HG03354 (cell line): ENCODE results near the gene ADAMTS2.

Experiments used
- ATAC-seq: cut with Tn5 transposase; IDR thresholded peaks from one replicate; pipeline ENCODE4 v1.9.1; 2021; ENCODE audit warnings: mild to moderate bottlenecking; ENCODE audit not compliant: unreplicated experiment, poor library complexity, severe bottlenecking

Gene ADAMTS2

GRCh38 chr5:179191506-179192184, 153.6 kb downstream of the ADAMTS2 start:
- ATAC-seq, result no peak

DNA sequence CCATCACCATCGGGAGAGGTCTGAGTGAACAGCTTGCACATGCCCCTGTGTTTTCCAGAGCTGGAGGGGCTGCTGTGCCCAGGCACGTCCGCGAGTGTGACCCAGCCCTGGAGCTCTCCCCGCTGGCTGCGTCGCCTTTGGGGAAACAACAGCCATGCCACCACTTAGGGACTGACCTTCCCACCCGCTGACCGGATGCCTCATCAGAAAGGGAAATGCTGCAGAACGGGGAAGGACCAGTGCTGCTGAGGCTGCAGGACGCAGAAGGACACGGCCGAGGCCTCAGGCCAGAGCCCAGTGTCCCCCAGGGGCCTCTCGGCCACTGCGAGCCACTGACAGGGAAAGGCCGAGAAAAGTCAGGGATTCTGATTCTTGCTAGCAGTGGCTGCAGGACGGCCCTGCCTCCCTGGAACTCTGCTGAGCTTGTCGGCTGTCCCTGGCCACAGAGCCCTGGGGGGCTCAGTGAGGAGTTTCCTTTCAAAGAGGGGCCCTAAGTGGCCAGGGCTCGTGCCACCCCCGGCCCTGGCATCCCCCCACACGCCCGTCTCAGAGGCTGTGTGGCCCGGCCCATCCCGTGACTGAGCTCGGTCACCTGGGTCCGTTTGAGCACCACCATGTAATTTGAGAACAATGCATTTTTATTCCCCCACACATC, 154.3 kb downstream of the ADAMTS2 start:
- ATAC-seq, result no peak

DNA sequence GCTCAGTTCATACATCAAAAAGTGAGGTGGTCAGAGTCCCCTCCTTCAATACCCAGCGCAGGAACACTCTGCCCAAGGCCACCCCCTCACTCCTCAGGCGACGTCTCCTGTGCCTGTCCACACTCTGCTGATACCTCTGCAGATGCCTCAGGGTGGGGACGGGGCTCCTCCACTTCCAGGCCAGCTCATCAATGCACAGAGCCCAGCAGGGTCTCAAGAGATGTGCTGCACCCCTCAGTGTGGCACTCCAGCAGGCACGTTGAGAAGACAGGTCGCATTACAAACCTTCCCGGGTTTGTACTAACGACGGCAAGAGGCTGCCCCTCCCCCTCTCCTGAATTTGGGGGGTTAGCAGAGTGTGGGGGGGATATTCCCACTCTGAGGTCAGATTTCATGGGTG, 156.6 kb downstream of the ADAMTS2 start:
- ATAC-seq, result no peak

DNA sequence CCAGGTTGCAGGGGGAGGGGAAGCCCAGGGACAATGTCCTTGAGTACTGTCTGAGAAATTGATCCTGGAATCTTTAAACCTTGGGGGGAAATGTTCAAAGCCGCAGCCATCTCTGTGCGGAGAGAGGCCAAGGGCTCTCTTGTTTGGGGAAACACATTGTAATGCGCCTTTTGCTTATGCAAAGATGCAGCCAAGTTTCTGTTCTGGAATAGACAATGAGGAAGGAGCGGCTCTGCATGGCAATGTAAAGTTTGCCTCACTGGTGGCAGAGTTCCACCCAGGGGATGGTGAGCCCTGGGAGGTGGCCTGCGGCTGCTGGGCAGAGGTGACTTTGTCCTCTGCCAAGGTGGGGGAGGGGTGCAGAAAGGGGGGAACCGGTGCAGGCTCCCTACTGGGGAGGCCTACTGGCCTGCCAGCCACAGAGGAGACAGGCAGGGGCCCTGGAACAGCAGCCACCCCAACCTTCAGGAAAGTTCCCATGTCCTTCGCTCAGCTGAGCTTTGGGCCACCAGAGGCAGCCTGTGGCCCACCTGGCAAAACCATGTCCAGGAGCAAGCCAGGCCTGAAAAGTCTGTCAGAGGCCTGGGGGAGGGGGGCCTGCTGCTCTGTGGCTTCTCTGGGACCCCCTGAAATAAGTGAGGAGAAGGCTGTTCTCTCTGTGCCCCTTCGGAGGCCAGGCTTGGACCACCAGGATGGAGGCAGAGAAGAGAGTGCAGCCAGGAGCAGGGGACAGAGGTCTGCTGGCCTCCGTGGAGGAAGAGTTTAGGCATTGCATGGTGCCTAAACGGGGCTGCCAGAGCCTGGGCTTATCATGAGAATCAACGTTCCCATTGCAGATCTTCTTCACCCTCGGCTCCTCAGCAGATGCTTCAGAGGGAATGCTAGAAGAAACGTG, 157.3 kb downstream of the ADAMTS2 start:
- ATAC-seq, result no peak

DNA sequence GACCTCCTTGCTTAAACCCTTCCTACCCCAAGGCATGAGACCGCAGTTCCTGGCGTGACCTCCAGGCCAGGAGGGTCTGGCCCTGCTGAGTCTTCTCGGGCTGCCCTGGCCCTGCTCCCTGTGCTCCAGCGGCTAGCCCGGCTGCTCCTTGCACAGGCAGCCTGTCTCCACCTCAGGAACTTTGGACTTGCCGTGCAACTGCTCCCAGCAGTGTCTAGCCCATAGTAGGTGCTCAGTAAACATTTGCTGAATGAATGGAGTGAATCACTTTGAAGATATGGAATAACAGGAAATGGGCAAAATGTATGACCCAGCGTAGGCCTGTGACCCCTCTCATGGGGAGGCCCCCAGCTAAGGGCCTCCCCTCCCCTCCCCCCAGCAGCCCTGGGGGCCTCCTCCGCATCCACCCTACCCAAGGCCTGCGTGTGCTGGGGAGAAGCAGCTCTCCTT, 158.0 kb downstream of the ADAMTS2 start:
- ATAC-seq, result no peak

DNA sequence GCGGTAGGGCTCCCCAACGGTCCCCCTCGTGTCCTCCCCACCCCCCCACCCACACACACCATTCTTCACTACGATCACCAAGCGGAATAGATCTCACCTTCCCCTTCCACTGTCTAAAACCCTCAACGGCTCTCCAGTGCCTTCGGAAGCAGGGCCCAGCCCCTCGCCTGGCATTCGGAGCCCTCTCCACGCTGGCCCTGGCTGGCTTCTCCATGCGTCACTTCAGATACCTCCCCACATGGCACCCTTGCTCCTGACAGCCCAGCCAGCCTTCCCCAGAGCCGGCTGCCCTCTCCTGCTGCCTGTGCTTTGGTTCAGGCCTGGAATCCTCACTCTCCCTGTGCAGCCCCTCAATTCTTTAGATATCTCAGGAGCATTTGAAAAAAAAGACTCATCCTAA, 158.5 kb downstream of the ADAMTS2 start:
- ATAC-seq, result no peak

DNA sequence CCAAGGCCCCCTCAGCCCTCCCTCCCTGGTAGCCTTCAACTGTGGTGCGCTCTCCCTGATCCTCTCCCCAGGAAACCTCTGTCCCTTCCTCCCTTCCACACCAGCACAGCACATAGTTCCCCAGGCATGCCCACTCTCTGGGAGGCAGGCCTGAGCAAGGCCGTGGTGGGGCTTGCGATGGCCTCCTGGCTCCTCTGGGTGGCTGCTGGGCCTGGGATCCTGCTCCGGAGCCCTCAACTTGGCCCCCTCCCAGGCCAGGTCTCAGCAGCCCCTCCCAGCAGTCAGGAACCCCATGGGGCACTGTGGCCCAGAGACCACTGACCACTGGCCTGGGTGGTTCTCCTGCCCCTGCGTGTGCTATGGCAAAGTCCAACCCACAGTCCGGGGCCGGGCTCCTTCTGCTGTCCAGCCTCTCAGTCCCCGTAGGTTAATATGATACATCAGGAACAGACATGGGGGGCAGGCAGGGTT, 159.3 kb downstream of the ADAMTS2 start:
- ATAC-seq, result no peak

DNA sequence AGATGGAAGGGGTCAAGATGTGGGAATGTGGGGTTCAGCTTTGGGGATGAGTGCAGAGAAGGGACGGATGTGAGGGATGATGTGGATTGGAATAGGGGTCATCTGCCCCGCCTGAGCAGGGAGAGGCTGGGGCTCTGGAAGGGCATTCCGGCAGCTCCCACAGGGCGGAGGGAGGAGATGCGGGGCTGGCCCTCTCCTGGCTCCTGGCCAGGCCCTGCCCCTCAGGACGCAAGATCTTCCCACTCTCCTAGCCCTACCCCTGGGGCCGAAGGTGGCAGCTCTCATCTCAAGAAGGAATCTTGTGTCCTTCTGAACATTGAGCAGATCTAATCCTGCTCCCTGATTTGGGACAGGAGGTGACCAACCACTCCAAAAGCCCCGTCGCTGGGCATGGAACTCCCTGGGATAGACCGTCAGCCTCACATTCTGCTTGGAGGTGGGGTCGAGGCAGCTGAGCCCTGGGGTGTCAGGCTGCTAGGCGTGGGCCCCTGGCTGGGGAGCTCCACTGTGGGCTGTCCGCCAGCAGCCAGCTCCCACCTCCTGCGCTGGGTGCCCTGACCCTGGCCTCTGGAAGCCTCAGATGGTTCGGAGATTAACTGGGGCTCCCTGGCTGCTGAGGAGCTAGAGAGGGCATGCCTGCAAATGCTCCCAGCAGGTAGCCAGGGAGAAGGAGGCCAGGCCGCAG, 159.9 kb downstream of the ADAMTS2 start:
- no peak for ATAC-seq

DNA sequence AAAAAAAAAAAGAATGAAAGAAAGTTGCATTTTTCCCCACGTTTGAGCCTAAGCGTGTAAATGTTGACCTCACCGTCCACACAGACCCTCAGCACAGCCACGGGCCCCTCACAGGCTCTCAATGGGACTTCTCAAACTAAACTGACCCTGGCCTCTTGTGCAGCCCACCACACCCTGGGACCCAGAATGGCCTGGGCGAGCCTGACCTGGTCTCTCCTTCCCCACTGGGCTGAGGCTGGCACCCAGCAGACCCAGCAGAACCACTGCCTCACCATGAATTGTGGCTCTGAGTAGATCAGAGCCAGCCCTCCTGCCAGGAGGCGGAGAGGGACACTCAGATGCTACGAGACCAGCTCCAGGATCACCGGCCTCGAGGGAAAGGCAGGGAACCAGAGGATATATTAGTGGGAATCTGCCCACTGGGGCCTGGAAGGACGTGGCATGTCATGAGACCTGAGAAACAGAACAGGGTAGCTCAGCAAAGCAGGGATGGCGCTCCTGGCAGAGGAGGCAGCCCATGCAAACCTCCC, 160.7 kb downstream of the ADAMTS2 start:
- no peak for ATAC-seq

DNA sequence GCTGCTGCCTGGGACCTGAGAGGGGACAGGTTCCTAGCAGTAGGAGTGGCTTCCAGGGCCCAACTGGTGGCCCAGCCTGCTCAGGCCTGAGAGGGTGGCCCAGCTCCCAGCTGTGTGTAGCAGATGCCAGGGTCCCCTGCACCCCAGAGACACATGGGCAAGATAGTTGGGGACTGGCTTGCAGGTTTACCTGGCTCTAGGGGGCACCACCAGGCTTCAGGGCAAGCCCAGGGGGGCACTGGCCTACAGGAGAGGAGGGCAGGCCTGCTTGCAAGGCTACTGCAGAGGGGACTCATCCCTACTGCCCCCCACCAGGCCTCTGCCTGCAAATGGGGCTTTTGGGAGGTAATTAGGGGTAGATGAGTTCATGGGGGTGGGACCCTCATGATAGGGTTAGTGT, 161.8 kb downstream of the ADAMTS2 start:
- no peak for ATAC-seq

- no peak for ATAC-seq
Observed at GRCh38 chr5:179182601-179183000, 162.7 kb downstream of the ADAMTS2 start.

- no peak for ATAC-seq
Observed at GRCh38 chr5:179181988-179182387, 163.3 kb downstream of the ADAMTS2 start.

DNA sequence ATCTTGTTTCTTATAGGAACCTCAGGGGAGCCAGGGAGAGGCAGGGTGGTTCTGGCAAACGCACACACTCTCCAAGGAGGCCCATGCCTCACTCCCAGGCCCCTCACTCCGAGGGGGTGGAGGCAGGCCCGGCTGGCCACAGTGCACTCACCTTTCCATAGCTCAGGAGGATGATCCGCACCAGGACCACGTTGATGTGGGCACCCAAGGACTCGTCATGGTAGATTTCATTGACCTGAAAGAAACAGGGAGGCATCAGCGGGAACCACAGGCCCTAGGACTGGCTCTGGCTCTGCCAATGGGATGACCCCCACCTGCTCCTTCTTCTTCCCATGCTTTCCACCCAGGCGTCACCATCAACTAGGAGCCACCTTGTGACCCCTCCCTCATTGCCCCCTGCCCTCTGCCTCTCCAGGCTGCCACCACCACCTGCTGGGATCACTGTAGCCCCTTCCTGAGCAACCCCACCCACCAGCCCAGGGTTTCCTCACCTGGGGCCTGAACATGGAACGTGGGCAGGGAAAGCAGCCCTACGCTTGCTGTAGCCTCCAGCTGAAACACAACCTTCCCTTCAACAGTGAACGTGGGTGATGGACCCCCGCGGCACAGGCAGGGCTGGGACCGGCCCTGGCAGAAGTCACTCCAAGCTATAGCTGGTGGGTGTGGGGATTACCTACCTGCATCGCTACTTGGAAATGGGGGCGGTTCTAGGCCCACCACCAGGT, 164.2 kb downstream of the ADAMTS2 start:
- ATAC-seq, result no peak

GRCh38 chr5:179180061-179180610, 165.1 kb downstream of the ADAMTS2 start:
- no peak for ATAC-seq

- ATAC-seq, result no peak
Observed at GRCh38 chr5:179177711-179178575, 167.3 kb downstream of the ADAMTS2 start.

GRCh38 chr5:179176571-179177230, 168.6 kb downstream of the ADAMTS2 start:
- no peak for ATAC-seq

- ATAC-seq, result no peak
Observed at GRCh38 chr5:179176166-179176565, 169.1 kb downstream of the ADAMTS2 start.
